Fibroblast of the aortic adventitia (primary cell): Measurements from ENCODE around the gene CTNNA3. TPM values are rescaled to one million over a fixed set of nuclear protein-coding genes. Genes with fewer than 3 reads are reported as not detected.

ENCODE experiments used
- DNase-seq: peaks from one replicate; pipeline ENCODE4 v3.0.0-alpha.2; 2010; ENCODE audit warnings: low read depth
- H3K4me3 ChIP-seq: 2 replicates; pipeline ENCODE4 v1.5.1; 2011; ENCODE audit warnings: low read depth, mild to moderate bottlenecking, control low read depth, low read length, moderate library complexity
- CTCF ChIP-seq: IDR thresholded peaks from 2 replicates; pipeline ENCODE4 v1.5.1; 2011; ENCODE audit warnings: mild to moderate bottlenecking, low read length, control low read depth, inconsistent platforms; ENCODE audit not compliant: insufficient read depth
- total RNA-seq: library from RNA; depleted of rRNA; stranded (reverse); fragments of >200 nt; gene quantifications from 2 replicates; pipeline ENCODE4 v1.2.3, GENCODE V29; 2012; ENCODE audit warnings: low replicate concordance

Gene CTNNA3
- total RNA-seq, 1 donor, result not detected

- H3K4me3 ChIP-seq, result no peak overlapping the region
- TF ChIP-seq CTCF, result no peak
- no peak for DNase-seq
Measured at GRCh38 chr10:66321723-66322665, 1374.0 kb downstream of the CTNNA3 start.

- H3K4me3 ChIP-seq, result no peak overlapping the region
- no peak for TF ChIP-seq CTCF
- no peak for DNase-seq
Measured at GRCh38 chr10:66318761-66319160, 1377.2 kb downstream of the CTNNA3 start.

DNA sequence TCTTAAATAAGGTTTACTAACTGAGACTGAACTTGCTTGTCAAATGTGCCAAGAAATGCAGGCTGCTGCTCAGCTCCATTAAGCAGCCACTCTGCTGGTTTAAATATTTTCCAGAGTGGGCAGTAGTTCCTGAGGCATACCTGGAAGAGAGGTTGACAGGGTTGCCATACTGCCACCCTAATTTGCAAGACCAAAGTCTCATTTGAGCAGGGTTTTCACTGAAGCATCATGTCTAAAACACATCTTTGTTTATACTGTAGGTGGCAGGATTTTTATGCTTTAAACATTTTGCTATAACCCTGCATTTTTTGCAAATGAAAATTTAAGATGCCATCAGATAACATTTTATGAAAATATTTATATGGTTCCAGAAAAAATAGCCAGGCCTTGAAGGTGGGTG lies 1388.2 kb downstream of the CTNNA3 start:
- DNase-seq, result no peak
- no peak for TF ChIP-seq CTCF
- H3K4me3 ChIP-seq, result no peak overlapping the region

GRCh38 chr10:66301078-66301477 lies 1394.9 kb downstream of the CTNNA3 start:
- no peak overlapping the region for H3K4me3 ChIP-seq
- no peak for TF ChIP-seq CTCF
- DNase-seq, result no peak

GRCh38 chr10:66295602-66296001 lies 1400.4 kb downstream of the CTNNA3 start:
- H3K4me3 ChIP-seq, result no peak overlapping the region
- TF ChIP-seq CTCF, result no peak
- no peak for DNase-seq

DNA sequence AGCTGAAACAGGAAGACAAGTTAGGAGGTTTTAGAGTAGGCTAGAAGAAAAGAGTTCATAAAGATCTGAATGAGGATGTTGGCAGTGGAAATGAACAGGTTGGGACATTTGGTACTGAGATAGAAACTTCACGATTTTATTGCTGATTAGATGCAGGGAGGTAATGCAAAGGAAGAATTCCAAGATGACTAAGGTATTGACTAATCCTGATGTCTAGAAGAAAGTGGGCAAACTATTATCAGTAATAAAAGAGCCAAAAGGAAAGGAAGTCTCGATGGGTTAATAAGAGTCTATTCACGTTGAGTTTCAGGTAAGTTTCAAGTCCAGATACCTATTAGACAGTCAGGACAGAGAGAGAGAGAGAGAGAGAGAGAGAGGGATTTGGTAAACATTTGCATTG lies 1401.5 kb downstream of the CTNNA3 start:
- no peak for TF ChIP-seq CTCF
- H3K4me3 ChIP-seq, result no peak overlapping the region
- DNase-seq, result no peak
